GM21529 (cell line): Measurements from ENCODE around the gene MRPS18B.

Experiments
- ATAC-seq: cut with Tn5 transposase; IDR thresholded peaks from one replicate; pipeline ENCODE4 v1.9.1; 2021; ENCODE audit not compliant: unreplicated experiment

Gene MRPS18B

GRCh38 chr6:30601815-30602641 is 15.6 kb upstream of the MRPS18B start:
- no peak for ATAC-seq

DNA sequence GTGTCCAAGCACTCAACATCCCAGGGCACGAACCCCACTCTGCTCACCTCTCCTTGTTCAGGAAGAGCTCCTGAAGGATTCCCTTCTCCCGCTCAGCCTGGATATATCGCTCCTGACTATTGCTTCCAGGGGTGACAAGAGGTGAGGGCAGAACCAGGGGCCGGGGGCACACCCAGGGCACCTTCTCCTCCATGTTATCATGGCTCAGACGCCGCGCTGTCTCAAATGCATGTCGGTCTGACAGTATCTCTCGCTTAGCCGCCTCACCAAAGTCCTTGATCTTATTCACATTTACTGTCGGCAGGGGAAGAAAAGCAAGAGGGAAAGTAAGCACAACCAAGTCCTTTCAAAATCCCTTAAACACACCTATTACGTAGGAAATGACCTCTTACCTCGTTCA is 13.7 kb upstream of the MRPS18B start:
- ATAC-seq: no peak

- no peak for ATAC-seq
Measured at GRCh38 chr6:30610065-30610464, 7.6 kb upstream of the MRPS18B start.

DNA sequence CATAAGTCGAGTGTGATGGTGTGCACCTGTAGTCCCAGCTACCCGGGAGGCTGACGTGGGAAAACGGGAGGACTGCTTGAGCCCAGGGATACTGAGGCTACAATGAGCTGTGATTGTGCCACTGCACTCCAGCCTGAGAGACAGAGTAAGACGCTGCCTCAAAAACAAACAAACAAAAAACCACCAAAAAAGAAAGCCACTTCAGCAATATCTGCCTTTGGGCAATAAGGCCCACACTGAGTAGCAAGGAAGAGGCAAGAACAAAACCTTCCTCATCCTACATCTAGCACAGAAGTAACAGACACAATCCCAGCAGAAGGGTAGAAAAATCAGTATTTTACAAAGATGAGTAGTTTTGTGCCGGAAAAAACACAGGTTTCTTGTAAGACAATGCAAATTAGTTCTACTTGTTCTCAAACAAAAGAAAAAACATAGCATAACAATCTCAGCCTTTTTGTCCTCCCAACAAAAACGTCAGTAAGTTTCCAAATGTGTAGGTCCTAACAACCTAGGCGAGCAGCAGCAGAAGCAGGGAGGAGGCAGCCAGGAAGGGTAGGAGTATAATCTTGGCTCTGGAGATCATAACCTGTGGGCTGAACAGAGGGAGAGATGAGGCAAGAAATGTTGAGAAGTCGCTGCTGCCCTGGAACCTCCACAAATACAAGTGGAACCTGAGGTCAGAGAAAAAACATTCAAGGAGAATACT is 6.3 kb upstream of the MRPS18B start:
- no peak for ATAC-seq

DNA sequence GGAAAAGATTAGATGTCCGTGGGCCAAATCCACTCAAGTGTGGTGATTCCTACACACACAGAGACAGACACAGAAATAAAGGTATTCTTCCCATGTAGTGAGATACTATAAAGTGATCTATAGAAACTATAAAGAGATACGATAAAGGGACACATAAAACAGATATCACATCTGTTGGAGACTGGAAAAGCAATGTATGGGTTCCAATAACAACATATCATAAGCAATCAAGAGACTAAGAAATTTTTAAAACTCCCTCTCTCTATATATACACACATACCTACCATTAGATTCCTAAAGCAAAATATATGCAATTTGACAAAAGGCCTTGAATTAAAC is 5.8 kb upstream of the MRPS18B start:
- ATAC-seq: no peak

DNA sequence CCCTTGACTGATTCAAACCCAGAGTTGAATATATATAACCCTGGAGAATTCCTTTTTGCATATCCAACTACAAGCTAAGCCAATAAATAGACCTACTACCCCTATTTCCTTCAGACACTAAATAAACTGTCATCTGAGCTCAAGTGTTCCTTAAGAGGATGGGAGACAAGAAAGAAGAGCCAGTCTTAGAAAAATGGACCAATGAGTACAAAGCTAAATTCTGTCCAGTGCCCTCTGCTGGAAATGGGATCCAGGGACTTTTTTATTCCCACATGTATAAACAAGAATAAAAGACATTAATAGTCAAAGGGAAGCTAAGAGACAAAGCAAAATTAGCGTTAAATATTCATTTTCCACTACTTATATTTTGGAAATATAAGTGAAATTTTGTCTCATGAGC is 5.4 kb upstream of the MRPS18B start:
- no peak for ATAC-seq

DNA sequence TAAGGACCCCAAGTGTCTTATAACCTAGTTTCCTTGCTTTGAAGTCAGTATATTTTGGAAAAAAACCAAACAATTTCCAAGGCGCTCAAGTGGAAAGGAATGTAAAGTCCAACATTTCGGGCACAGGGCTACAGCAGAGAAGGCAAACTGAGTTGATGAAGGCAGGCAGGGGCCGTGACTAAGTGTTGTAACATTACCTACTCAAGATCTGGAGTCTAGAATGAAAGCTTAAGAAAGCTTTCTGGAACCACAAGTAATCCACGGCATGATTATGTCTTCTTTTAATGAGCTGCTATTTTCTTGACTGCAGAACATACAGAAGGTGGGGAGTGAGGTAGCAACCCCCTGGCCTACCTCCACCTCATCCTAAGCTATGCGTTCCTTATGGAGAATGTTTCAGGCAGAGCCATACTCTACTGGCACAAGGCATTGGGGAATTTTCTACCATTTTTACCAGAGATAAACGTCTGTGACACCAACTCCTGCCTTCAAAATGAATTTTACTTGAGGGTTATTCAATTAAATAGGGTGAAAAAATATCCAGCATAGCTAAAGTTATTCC is 4.9 kb upstream of the MRPS18B start:
- no peak for ATAC-seq

GRCh38 chr6:30613251-30614043 is 4.2 kb upstream of the MRPS18B start:
- ATAC-seq: no peak

- ATAC-seq: no peak
Measured at GRCh38 chr6:30614044-30614842, 3.4 kb upstream of the MRPS18B start.

GRCh38 chr6:30614843-30615218 is 2.8 kb upstream of the MRPS18B start:
- ATAC-seq: peak; percentile 54

- ATAC-seq: no peak
Measured at GRCh38 chr6:30615219-30615957, 2.3 kb upstream of the MRPS18B start.

DNA sequence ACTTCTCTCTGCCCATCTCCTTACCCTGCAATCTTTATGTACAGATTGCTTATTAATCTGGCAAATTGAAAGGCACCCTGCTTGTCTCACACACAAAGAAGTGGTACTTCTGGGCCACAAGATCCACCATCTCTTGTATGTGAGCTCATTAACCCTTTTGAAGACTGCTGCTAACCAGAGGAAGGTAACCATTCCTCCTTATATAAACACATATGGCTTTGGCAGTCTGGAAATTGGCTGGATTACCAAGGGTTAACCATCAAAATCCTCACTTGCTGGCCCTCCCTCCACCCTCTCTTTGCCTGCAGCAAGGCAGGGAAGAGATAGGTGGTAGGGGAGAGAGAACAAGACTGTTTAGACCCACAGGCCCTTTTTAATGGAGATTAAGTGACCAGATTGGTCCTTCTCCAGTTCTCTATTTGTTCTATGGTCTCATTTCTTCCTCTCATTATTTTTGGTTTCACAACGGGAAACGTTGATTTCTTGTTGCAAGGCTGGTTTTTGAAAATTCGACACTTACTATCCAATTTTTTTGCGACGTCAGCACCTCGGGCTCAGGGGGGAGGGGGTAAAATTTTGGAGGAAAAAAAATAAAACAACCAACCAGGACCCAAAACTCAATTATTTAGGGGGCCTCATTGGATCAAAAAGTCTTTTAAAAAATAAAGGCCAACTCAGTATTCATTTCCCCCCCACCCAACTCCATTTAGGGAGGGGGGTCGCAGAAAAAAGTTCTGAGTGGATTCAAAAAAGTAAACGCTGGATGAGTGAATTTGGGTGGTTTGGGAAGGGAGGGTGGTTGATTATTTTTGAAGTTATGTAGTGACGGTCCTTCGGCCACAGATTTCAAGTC is 1.5 kb upstream of the MRPS18B start:
- no peak for ATAC-seq

DNA sequence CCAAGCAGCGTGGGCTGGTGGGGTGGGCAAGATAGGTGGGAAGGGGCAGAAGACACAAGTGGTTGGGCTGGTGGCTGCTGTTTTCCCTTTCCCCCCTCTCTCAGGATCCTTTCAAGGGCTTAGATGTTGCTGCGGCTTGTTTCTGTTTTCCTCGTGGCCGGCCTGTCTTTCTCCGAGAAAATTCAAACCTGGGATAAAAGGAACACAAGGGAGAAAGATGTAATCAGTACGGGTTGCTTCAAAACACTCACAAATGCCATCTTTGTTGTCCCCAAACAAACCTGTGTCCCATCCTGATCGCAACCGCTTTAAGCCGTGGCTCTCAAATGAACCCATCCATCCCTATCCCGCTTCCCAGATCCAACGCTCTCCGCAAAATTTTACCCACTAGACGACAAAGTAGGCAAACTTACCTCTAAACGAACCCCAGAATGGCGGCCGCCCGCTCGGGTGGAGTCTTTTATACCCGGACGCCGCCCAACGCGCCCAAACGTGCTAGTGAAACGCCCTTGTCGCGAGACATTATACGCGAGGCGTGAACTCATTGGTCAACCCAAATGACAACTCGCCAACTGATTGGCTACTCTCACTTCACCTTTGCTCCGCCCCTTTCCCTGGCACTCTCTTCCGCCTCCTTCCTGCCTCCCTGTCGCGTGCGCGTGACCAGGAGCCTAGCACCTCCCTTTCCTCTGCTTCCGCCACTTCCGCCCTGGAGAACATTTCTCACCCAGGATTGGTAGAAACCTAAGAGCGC is 652 bp upstream of the MRPS18B start, which contains the start of gene PPP1R10:
PPP1R10 (minus strand) TSS at position 433 of the 754 bp plus-strand sequence. CDS start 7,299 bp downstream, outside the sequence.
- peak; percentile 72 for ATAC-seq

DNA sequence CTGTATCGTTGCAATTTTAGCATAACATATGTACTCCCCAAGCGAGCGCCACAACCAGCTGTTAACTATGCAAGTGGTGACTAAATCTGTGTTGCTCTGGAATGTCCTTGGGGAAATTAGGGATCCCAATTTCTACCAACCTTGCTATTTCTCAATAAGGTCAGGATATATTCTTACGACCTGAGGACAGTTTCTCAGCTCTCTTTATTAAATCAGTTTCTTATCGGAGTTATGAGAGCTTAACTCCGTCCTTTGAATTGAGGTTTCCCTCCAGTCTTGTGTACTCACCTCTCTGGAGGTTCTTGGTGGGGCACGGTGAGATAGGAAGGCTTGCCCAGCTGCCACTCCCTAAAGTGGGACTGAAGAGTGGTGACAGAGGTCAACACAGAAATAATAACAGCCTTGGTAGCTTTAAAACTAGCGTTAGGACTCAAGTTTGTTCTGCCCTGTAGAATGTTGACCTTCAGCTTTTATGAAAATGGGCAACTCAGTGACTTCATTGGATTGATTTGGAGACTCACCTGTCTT is 694 bp downstream of the MRPS18B start:
- ATAC-seq: no peak

DNA sequence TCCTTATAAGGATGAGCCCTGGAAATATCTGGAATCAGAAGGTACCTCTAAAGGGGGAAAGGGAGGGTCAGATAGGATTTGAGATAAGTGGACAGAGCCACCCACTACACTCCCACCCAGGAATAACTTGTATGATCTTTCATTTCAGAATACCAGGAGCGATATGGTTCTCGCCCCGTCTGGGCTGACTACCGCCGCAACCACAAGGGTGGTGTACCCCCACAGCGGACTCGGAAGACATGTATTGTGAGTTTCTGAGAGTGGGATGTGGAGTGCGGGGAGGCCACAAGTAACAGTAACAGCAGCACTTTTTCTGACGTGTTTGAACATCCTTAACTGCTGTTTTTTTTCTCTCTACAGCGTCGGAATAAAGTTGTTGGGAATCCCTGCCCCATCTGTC is 1.9 kb downstream of the MRPS18B start:
- ATAC-seq: no peak

- no peak for ATAC-seq
Measured at GRCh38 chr6:30625511-30625910, 7.9 kb downstream of the MRPS18B start.

DNA sequence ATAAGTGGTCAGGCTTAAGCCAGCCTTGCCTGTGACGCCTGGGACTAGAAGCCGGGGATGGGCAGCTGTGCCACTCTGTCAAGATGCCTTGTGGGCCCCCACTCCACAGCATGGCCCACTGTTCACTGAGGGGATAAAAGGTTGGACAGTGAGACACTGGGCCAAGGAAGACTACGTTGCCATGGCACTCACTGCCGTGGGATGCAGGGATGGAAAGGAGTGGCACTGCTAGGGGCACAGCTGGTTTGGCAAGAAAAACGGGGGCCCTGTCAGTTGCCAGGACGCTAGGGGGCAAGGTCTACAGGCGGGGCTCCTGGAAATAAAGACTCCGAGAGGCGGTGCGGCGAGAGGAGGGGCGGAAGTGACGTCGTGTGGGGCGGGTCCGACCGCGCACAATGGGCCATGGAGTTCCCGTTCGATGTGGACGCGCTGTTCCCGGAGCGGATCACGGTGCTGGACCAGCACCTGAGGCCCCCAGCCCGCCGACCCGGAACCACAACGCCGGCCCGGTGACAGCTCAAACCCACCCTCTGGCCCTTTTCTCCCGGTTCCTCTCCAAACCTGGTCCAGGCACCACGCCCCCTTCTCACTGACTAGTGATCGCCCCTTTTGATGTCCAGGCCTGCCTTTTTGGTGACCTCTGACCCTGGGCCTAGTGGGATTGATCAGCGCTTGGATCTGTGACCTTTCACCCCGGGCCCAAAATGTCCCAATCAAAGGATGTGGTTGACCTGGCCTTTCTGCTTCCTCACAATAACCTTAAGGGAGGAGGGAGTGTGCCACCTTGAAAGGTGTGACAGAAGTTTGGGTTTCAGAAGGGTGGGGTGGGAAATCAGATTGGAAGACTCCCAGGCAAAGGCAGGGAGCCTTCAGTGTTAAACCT is 9.1 kb downstream of the MRPS18B start, which contains the start of gene ATAT1:
ATAT1 (plus strand) TSS at position 391 of the 883 bp plus-strand sequence.
- peak; percentile 95 for ATAC-seq
